KMS-11 (cell line): ENCODE data around the gene PNCK.
"Not testable (repeated sequence)": the region's sequence is repeated elsewhere in the genome, so short reads cannot be mapped to it uniquely, and the experiment has no call there.

Experiments
- H2AFZ ChIP-seq: fragments of 200-600 bp; sonication (generic); 2 replicates; pipeline ENCODE4 v1.6.1; 2016; ENCODE audit warnings: antibody characterized with exemption, mixed run types, low read depth
- H3K27ac ChIP-seq: fragments of 200-600 bp; sonication (generic); 2 replicates; pipeline ENCODE4 v1.6.1; 2016; ENCODE audit warnings: mild to moderate bottlenecking, mixed run types
- H3K27me3 ChIP-seq: fragments of 200-600 bp; sonication (generic); 2 replicates; pipeline ENCODE4 v1.6.1; 2017; ENCODE audit warnings: mild to moderate bottlenecking, low read depth, mixed run types, moderate library complexity; ENCODE audit not compliant: insufficient read depth
- H3K36me3 ChIP-seq: fragments of 200-600 bp; sonication (generic); 2 replicates; pipeline ENCODE4 v1.6.1; 2017; ENCODE audit warnings: mild to moderate bottlenecking, mixed run types; ENCODE audit not compliant: insufficient read depth
- H3K4me1 ChIP-seq: fragments of 200-600 bp; sonication (generic); 2 replicates; pipeline ENCODE4 v1.6.1; 2016; ENCODE audit warnings: mild to moderate bottlenecking, low read depth, mixed run types; ENCODE audit not compliant: poor library complexity, severe bottlenecking
- H3K4me2 ChIP-seq: fragments of 200-600 bp; sonication (generic); 2 replicates; pipeline ENCODE4 v1.7.0; 2016; ENCODE audit warnings: mild to moderate bottlenecking, mixed run types
- H3K4me3 ChIP-seq: fragments of 200-600 bp; sonication (generic); IDR thresholded peaks from 2 replicates; pipeline ENCODE4 v1.6.1; 2017; ENCODE audit warnings: low read depth, low read length, mixed read lengths; ENCODE audit not compliant: insufficient read depth
- H3K79me2 ChIP-seq: fragments of 200-600 bp; sonication (generic); 2 replicates; pipeline ENCODE4 v1.6.1; 2016; ENCODE audit warnings: low read depth, mixed run types; ENCODE audit not compliant: insufficient read depth
- H3K9ac ChIP-seq: fragments of 200-600 bp; sonication (generic); 2 replicates; pipeline ENCODE4 v1.6.1; 2016; ENCODE audit warnings: mild to moderate bottlenecking, mixed run types
- H4K20me1 ChIP-seq: fragments of 200-600 bp; sonication (generic); 2 replicates; pipeline ENCODE4 v1.6.1; 2016; ENCODE audit warnings: mild to moderate bottlenecking, mixed run types; ENCODE audit not compliant: insufficient read depth
- TF ChIP-seq, protein P1 (sequence below): fragments of 200-600 bp; sonication (generic); conservative IDR thresholded peaks from 2 replicates; pipeline ENCODE4 v1.6.1; 2017; ENCODE audit warnings: low read depth, mild to moderate bottlenecking, antibody characterized with exemption, low read length, moderate library complexity, mixed read lengths

PNCK gene

DNA sequence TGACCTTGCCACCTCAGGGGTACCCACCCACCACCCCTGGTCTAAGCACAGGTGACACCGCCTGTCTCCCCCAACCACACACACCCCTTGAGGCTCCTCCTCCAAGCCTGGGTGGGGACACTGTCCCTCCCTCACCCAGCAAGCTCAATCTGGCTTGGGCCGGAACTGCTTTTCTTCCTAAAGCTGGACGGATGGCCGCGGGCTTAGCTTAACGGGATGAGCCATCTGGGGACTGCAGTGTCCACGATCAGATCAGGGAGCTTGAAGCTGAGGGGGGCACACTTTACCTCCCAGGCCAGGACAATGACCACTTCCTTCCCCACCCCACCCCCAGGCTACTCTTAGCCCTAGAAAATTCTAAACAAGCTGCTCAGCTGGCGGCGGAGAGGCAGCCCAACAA lies 13.1 kb upstream of the PNCK start:
- H3K27ac ChIP-seq: no peak overlapping the region
- no peaks in the 10 kb centered on the region for H3K4me1 ChIP-seq
- no peak overlapping the region for H3K4me2 ChIP-seq
- TF ChIP-seq, protein P1, sequence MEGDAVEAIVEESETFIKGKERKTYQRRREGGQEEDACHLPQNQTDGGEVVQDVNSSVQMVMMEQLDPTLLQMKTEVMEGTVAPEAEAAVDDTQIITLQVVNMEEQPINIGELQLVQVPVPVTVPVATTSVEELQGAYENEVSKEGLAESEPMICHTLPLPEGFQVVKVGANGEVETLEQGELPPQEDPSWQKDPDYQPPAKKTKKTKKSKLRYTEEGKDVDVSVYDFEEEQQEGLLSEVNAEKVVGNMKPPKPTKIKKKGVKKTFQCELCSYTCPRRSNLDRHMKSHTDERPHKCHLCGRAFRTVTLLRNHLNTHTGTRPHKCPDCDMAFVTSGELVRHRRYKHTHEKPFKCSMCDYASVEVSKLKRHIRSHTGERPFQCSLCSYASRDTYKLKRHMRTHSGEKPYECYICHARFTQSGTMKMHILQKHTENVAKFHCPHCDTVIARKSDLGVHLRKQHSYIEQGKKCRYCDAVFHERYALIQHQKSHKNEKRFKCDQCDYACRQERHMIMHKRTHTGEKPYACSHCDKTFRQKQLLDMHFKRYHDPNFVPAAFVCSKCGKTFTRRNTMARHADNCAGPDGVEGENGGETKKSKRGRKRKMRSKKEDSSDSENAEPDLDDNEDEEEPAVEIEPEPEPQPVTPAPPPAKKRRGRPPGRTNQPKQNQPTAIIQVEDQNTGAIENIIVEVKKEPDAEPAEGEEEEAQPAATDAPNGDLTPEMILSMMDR: no peak
- no peak overlapping the region for H3K9ac ChIP-seq
- H3K79me2 ChIP-seq: no peaks in the 10 kb centered on the region
- H3K27me3 ChIP-seq: no peaks in the 10 kb centered on the region
- H4K20me1 ChIP-seq: no peaks in the 10 kb centered on the region
- no peaks in the 10 kb centered on the region for H3K36me3 ChIP-seq
- H3K4me3 ChIP-seq: no peak overlapping the region
- no peak overlapping the region for H2AFZ ChIP-seq

DNA sequence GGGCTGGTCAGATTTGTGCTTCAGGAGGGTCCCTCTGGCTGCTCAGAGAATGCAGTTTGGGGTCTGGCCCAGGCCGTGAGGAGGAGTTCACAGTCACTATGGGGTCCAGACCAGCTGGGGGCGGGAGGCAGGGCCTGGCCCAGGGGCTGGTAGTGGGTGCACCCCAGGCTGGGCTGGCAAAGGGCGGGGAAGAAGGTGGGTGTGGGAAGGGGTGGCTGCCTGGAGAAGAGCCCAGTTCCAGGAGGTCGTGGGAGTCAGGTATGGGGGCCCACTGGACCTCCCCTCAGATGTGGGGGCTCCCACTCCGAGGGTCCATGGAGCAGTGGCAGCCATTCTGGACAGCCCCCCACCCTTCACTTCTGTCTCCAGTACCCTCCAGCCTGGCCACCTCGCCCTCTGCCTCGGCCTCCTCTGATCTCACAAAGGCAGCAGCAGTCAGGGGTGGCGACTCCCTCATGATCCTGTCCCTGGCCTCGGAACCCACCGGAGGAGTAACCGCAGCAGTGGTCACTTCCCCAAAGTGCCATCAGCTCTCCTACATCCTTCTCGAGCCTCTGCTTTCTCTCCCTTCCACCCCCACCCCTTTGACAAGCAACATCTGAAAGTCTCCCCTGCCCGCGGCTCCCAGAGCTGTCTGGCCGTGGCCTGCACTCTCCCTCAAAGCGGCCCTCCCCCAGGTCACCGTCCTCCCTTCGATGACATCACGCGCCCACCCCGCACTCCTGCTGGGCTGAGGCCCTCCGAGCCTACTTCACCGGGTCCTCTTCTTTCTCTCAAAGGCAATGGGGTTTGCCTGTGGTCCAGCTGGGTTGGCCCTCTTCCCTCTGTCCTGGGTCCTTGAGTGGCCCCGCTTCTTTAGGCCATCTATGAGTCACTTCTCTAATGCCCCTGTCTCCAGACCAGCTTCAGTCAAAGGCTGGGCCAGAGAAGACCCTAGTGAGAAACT lies 12.4 kb upstream of the PNCK start:
- no peak overlapping the region for H3K27ac ChIP-seq
- TF ChIP-seq, protein P1: no peak
- H3K4me3 ChIP-seq: no peak overlapping the region
- no peak overlapping the region for H2AFZ ChIP-seq
- H3K27me3 ChIP-seq: no peaks in the 10 kb centered on the region
- no peaks in the 10 kb centered on the region for H3K79me2 ChIP-seq
- no peak overlapping the region for H3K9ac ChIP-seq
- H3K4me2 ChIP-seq: no peak overlapping the region
- H3K36me3 ChIP-seq: no peaks in the 10 kb centered on the region
- no peaks in the 10 kb centered on the region for H4K20me1 ChIP-seq
- no peaks in the 10 kb centered on the region for H3K4me1 ChIP-seq

DNA sequence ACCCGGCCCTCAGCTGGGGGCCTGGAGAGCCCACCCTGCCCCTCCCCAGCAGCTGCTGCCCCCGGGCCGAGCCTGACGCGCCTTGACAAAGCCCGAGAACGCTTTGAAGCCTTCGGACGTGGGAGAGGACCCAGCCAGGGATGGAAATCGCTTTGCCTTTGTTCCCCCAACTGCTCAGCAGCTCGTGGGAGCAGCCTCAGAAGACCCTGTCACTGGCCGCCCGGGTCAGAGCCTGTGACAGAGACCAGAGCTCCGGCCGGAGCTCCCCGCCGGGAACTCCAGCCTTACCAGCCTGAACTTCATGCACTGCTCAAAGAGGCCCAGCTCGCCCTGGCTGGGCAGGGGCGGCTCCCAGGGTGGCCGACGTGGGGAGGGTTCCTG lies 11.5 kb upstream of the PNCK start:
- Histone ChIP-seq H3K79me2 (no peaks in the 10 kb centered on the region), H3K4me1 (no peaks in the 10 kb centered on the region), H3K4me3 (no peak overlapping the region), H3K27me3 (no peaks in the 10 kb centered on the region), H3K36me3 (no peaks in the 10 kb centered on the region), H3K27ac (no peak overlapping the region), H3K4me2 (no peak overlapping the region), H4K20me1 (no peaks in the 10 kb centered on the region), H3K9ac (no peak overlapping the region), H2AFZ (no peak overlapping the region)
- TF ChIP-seq, protein P1: no peak

DNA sequence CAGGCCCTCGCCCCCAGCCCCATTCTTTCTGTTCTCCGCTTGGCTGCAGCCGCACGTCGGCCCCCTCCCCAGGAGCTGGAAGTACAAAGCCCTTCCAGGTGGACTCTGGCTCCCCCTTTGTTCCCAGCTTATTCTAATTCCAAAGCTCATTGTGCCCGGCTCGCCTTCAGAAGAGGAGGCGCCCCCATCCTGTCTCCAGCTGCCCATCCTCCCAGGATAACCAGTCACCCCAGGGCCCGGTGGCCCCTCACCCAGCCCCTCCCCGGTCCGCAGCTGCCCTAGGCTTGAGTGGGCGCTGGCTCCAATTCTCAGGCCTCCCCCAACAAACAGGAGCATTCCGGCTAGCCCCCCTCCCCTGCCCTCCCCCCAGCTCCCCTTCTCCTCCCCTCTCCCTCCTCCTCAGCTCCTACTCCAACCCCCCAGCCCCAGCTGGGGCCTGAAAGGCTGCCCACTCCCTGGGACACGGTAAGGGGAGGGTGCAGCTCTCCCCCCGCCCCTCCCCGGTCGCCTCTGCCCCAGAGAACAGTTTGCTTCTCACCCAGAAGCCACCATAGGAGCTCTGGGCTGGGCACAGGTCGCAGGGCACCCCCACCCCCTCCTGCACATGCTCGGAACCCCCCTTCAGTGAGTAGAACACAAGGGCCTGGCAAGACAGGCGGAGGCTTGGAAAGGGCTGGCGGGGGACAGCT lies 11.0 kb upstream of the PNCK start:
- Histone ChIP-seq H2AFZ (no peak overlapping the region), H4K20me1 (no peaks in the 10 kb centered on the region), H3K4me2 (no peak overlapping the region), H3K79me2 (no peaks in the 10 kb centered on the region), H3K9ac (no peak overlapping the region), H3K4me1 (no peaks in the 10 kb centered on the region), H3K4me3 (no peak overlapping the region), H3K36me3 (no peaks in the 10 kb centered on the region), H3K27ac (no peak overlapping the region), H3K27me3 (no peaks in the 10 kb centered on the region)
- TF ChIP-seq, protein P1: no peak

DNA sequence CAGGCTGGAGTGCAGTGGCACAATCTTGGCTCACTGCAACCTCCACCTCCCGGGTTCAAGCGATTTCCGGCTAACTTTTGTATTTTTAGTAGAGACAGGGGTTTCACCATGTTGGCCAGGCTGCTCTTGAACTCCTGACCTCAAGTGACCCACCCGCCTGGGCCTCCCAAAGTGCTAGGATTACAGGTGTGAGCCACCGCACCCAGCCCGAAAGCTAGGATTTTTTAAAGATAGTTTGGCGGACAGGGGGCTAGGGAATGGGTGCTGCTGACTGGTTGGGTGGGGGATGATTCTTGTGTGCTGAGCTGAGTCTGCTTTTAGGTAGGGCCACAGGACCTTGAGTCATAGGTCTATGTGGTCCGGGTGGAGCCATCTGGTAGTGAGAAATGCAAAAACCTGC lies 9.9 kb upstream of the PNCK start:
- H3K4me2 ChIP-seq, H3K4me3 ChIP-seq, H3K79me2 ChIP-seq, H2AFZ ChIP-seq, H3K9ac ChIP-seq, H3K4me1 ChIP-seq, H4K20me1 ChIP-seq, H3K27me3 ChIP-seq, H3K36me3 ChIP-seq, H3K27ac ChIP-seq: not testable (repeated sequence)
